Psoas muscle (tissue), 8 donors: ENCODE data around the gene ROM1. TPM values are rescaled to one million over a fixed set of nuclear protein-coding genes. Genes with fewer than 3 reads are reported as not detected.

Experiments used
- ATAC-seq, 4 donors: fragments of 200-7000 bp; cut with Tn5 transposase; one replicate each; pipeline ENCODE4 v1.9.1; 2020; ENCODE audit warnings: moderate library complexity in 3 of 4, mild to moderate bottlenecking in 2 of 4
- DNase-seq, 2 donors: peaks; one replicate each; pipeline ENCODE4 v3.0.0-alpha.2; 2020
- H3K27ac ChIP-seq: fragments of 200-600 bp; one replicate; pipeline ENCODE4 v1.8.0; 2022
- H3K27me3 ChIP-seq, 3 donors: fragments of 200-600 bp in 1 of 3; one replicate each; pipeline versions ENCODE4 v1.6.1 to v1.8.0; 2013 to 2022; ENCODE audit warnings: low read length in 2 of 3, mild to moderate bottlenecking in 2 of 3, moderate library complexity in 1 of 3; ENCODE audit not compliant: insufficient read depth in 3 of 3
- H3K36me3 ChIP-seq, 2 donors: fragments of 200-600 bp in 1 of 2; one replicate each; pipeline versions ENCODE4 v1.6.1 to v1.8.0; 2013 to 2022; ENCODE audit warnings: low read depth in 1 of 2, mild to moderate bottlenecking in 1 of 2, moderate library complexity in 1 of 2; ENCODE audit not compliant: insufficient read depth in 1 of 2
- H3K4me1 ChIP-seq: fragments of 200-600 bp; one replicate; pipeline ENCODE4 v1.8.0; 2022
- H3K4me3 ChIP-seq: fragments of 200-600 bp; one replicate; pipeline ENCODE4 v1.8.0; 2022; ENCODE audit warnings: mild to moderate bottlenecking
- H3K9me3 ChIP-seq: fragments of 200-600 bp; one replicate; pipeline ENCODE4 v1.8.0; 2022
- WGBS, 3 donors: extraction: QIAGEN DNeasy Blood & Tissue Kit; methylation state at CpG; one replicate each; pipeline versions ENCODE4 v1.1.6 to v1.1.7; 2013; 5-methylcytosine and 5-hydroxymethylcytosine counted together
- intact Hi-C, 2 donors: fragments of 100-400 bp; cut with DNase I; formaldehyde crosslinking; loops; one replicate each; pipeline versions ENCODE4 v1.11.0 to v1.14.2; 2022
- polyA plus RNA-seq, 3 donors: library from polyadenylated mRNA; stranded (reverse); fragments of 200-250 nt; gene quantifications; one replicate each; pipeline ENCODE4 v1.2.3, GENCODE V29; 2013
- total RNA-seq, 4 donors: library from RNA; stranded (reverse); fragmentation: NEBNext Ultra II Directional in 2 of 4; extraction: Animal tissue kit (Norgen Biotek cat#: 25700) in 2 of 4; gene quantifications; one replicate each; pipeline versions ENCODE4 v1.2.1 to v1.2.4, GENCODE V29; 2021 to 2023
- TF ChIP-seq, protein P1 (sequence below): fragments of 200-600 bp; IDR thresholded peaks from one replicate; pipeline ENCODE4 v1.8.0; 2022; ENCODE audit warnings: antibody characterized with exemption
- donor health status: healthy with polysubstance abuse.
- donor health status: DM: no; HTN: no; CAD: no; lungs with moderate emphysema.
- donor health status: Bipolar disorder and iron deficiency.
- donor health status: healthy.
- donor health status: DM: yes; HTN: yes; CAD: no.
- donor health status: DM: no; HTN: no; CAD: no.
- donor health status: DM: no; HTN: no; CAD: no.
- donor health status: DM: yes; HTN: yes; CAD: no.

Gene ROM1
- total and polyA plus RNA-seq, 7 donors, result 2.0 to 5.5 (median 3.7) TPM

DNA sequence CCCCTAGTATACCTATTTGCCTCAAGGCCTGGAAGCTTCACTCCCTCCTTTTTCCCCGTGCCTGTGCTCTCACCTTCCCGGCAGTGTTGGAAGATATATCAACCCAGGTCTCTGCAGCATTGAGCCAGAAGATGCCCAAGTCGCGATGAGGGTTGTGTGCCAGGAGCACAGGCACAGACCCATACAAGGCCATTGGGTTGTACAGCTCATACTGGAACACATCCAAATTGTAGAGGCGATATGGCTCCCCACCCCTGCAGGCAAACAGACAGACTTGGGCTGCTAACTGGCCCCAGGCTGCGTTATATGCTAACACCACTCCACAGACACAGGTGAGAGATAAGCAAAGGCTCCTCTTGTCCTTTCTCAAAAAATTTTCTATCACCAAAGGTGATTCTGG lies 19.4 kb downstream of the ROM1 start:
- Histone ChIP-seq H3K9me3 (no peaks in the 10 kb centered on the region), H3K27me3 (no peaks in the 10 kb centered on the region), H3K36me3 (peaks cover 20 to 100% of the 10 kb centered on the region in 2 donors), H3K27ac (no peak overlapping the region), H3K4me1 (no peaks in the 10 kb centered on the region), H3K4me3 (no peak overlapping the region)
- no peak for ATAC-seq
- TF ChIP-seq, protein P1, sequence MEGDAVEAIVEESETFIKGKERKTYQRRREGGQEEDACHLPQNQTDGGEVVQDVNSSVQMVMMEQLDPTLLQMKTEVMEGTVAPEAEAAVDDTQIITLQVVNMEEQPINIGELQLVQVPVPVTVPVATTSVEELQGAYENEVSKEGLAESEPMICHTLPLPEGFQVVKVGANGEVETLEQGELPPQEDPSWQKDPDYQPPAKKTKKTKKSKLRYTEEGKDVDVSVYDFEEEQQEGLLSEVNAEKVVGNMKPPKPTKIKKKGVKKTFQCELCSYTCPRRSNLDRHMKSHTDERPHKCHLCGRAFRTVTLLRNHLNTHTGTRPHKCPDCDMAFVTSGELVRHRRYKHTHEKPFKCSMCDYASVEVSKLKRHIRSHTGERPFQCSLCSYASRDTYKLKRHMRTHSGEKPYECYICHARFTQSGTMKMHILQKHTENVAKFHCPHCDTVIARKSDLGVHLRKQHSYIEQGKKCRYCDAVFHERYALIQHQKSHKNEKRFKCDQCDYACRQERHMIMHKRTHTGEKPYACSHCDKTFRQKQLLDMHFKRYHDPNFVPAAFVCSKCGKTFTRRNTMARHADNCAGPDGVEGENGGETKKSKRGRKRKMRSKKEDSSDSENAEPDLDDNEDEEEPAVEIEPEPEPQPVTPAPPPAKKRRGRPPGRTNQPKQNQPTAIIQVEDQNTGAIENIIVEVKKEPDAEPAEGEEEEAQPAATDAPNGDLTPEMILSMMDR, result no peak
- intact Hi-C loops, result no loop called here
- DNase-seq, result no peak
- WGBS, 3 donors, result 78 to 87% (median 81%) methylated on average over 6 of the region's 6 CpGs

DNA sequence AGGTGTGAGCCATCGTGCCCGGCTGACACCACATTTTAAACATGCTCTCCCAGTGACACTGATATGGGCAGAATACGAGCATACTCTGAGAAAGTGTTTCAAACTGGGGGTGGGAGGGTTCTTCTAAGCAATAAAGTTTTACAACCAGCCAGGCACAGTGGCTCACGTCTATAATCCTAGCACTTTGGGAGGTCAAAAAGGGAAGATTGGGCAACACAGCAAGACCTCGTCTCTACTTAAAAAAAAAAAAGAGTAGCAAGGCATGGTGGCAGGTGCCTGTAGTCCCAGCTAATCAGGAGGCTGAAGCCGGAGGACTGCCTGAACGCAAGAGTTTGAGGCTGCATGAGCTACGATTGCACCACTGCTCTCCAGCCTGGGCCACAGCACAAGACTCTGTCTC lies 31.2 kb downstream of the ROM1 start:
- TF ChIP-seq, protein P1, result no peak
- Histone ChIP-seq H3K9me3 (no peaks in the 10 kb centered on the region), H3K27me3 (no peaks in the 10 kb centered on the region), H3K4me3 (no peak overlapping the region), H3K4me1 (peaks cover 24% of the 10 kb centered on the region), H3K36me3 (peaks cover 0 to 48% of the 10 kb centered on the region in 2 donors), H3K27ac (no peak overlapping the region)
- intact Hi-C loops, result no loop called here
- 75 to 82% (median 75%) methylated on average over 8 of the region's 8 CpGs for WGBS, 3 donors
- DNase-seq (no peak), ATAC-seq (no peak)

DNA sequence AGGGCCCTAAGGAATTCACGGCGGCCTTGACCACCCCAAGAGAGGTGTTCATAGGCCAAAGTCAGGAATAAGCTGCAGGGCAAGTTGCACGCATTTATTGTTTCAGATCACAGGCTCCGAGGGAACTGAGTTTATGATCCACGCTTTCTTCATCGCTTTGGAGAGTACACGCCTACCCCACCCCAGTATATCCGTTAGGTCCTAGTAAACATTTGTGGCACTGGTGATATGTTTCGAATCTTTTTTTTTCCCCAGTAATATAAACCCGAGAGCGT lies 32.6 kb downstream of the ROM1 start:
- intact Hi-C loops, result no loop called here
- peaks cover 24% of the 10 kb centered on the region for H3K4me1 ChIP-seq
- peak overlapping the region; percentile 97 for H3K27ac ChIP-seq
- DNase-seq (no peak), ATAC-seq (no peak)
- WGBS, 3 donors, result 9 to 14% (median 10%) methylated on average over 11 of the region's 11 CpGs
- no peaks in the 10 kb centered on the region for H3K27me3 ChIP-seq
- H3K36me3 ChIP-seq, result peaks cover 0 to 54% of the 10 kb centered on the region in 2 donors
- peak overlapping the region; percentile 100 for H3K4me3 ChIP-seq
- H3K9me3 ChIP-seq, result no peaks in the 10 kb centered on the region
- TF ChIP-seq, protein P1, result no peak

DNA sequence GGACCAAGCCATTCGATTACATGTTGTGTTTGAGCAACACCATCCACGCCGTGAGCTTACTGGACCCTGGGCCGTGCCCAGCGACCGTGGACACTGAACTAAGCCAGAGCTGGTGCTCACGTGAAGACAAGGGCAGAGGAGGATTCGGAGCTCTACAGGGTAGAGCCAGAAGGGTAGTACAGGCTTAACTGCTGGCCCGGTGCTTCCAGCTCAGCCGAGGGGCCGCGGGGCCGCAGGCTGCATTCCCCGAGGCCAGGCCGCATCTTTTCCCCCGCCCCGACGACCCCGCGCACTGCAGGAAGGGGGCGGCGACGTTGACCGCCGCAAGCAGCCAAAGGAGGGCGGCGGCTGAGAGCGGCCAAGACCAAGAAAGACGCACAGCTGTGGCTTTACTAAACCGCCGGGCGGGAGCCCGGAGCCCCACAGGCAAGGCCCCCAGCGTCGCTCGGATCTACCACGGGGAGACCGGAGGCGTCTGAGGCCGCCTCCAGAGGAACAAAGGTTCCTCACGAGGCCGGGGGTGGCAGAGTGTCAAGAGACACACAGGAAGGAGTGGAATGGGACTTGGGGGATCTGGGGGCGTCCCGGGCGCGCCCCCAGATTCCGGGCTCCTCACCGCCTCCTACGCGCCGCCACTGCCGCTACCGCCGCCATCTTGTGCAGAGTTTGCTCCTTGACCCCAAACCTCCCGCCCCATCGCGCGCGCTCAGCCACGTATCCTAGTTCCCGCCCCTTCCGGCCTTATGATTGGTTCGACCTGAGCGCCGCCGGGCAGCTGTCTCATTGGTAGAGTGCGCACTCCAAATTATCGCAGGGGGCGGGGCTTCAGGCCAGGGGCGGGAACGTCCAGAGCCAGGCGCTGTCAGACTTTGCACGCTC lies 33.1 kb downstream of the ROM1 start, which contains the start of gene GANAB:
Gene GANAB (minus strand): TSS at position 668 of the 879 bp plus-strand sequence. CDS start 14 bp downstream, at position 654.
- TF ChIP-seq, protein P1, result no peak
- Histone ChIP-seq H3K4me3 (peak within 1 kb of the TSS; percentile 100), H3K27me3 (no peaks in the 10 kb centered on the region), H3K4me1 (peaks cover 24% of the 10 kb centered on the region), H3K36me3 (peaks cover 0 to 54% of the 10 kb centered on the region in 2 donors), H3K9me3 (no peaks in the 10 kb centered on the region), H3K27ac (peak within 1 kb of the TSS; percentile 97)
- ATAC-seq (peak; percentile 98 to 99 (median 99)), DNase-seq (peak; percentile 100)
- intact Hi-C loops, result no loop called here
- 0% methylated on average over 63 to 73 of the region's 73 CpGs for WGBS, 3 donors
